GM12878 (cell line): ENCODE results near the gene DEXI. TPM values are rescaled to one million over a fixed set of nuclear protein-coding genes. Genes with fewer than 3 reads are reported as not detected.

ENCODE experiments used
- BACH1 ChIP-seq: fragments of 450-650 bp; IDR thresholded peaks from 2 replicates; pipeline ENCODE4 v1.6.1; 2017; ENCODE audit warnings: mild to moderate bottlenecking, borderline replicate concordance
- CBFB ChIP-seq: IDR thresholded peaks from 2 replicates; pipeline ENCODE4 v1.6.1; 2016; ENCODE audit warnings: antibody characterized with exemption, low read depth
- CBX3 ChIP-seq: fragments of 200-600 bp; sonication (generic); IDR thresholded peaks from 2 replicates; pipeline ENCODE4 v1.6.1; 2016; ENCODE audit warnings: low read depth, borderline replicate concordance
- CHD2 ChIP-seq: IDR thresholded peaks from 2 replicates; pipeline ENCODE4 v1.6.1; 2011; ENCODE audit warnings: low read depth, low read length, improper control_type of control experiment, borderline replicate concordance
- CTCF ChIP-seq, 3 experiments: IDR thresholded peaks in 2 of 3; conservative IDR thresholded peaks in 1 of 3; 2 replicates each; pipeline ENCODE4 v1.5.1; 2011; ENCODE audit warnings: low read depth in 3 of 3, low read length in 3 of 3, mild to moderate bottlenecking in 3 of 3, control low read depth in 2 of 3, moderate library complexity in 2 of 3, inconsistent platforms in 1 of 3, mixed read lengths in 1 of 3; ENCODE audit not compliant: control insufficient read depth in 2 of 3, insufficient read depth in 1 of 3; ENCODE audit errors: extremely low read depth in 1 of 3
- EED ChIP-seq: sonication (generic); IDR thresholded peaks from 2 replicates; pipeline ENCODE4 v1.6.1; 2016; ENCODE audit warnings: antibody characterized with exemption, low read depth
- FOXK2 ChIP-seq: fragments of 450-650 bp; IDR thresholded peaks from 2 replicates; pipeline ENCODE4 v1.6.1; 2017; ENCODE audit warnings: mild to moderate bottlenecking, moderate library complexity
- IRF5 ChIP-seq: fragments of 450-650 bp; IDR thresholded peaks from 2 replicates; pipeline ENCODE4 v1.6.1; 2017; ENCODE audit warnings: borderline replicate concordance
- MTA3 ChIP-seq: IDR thresholded peaks from 2 replicates; pipeline ENCODE4 v1.6.1; 2012; ENCODE audit warnings: low read length, inconsistent platforms, borderline replicate concordance
- NFIC ChIP-seq: IDR thresholded peaks from 2 replicates; pipeline ENCODE4 v1.6.1; 2012; ENCODE audit warnings: low read depth, mild to moderate bottlenecking, inconsistent platforms, low read length, moderate library complexity
- NFYA ChIP-seq: IDR thresholded peaks from 2 replicates; pipeline ENCODE4 v1.6.1; 2011; ENCODE audit warnings: low read depth, mild to moderate bottlenecking, low read length, improper control_type of control experiment, borderline replicate concordance
- RUNX3 ChIP-seq: IDR thresholded peaks from 2 replicates; pipeline ENCODE4 v1.6.1; 2012; ENCODE audit warnings: low read length, inconsistent platforms
- SMARCA5 ChIP-seq: fragments of 450-650 bp; IDR thresholded peaks from 2 replicates; pipeline ENCODE4 v1.6.1; 2017; ENCODE audit warnings: mild to moderate bottlenecking
- STAT1 ChIP-seq: fragments of 450-650 bp; conservative IDR thresholded peaks from 2 replicates; pipeline ENCODE4 v1.6.1; 2014; ENCODE audit warnings: antibody characterized with exemption, mild to moderate bottlenecking
- YY1 ChIP-seq: IDR thresholded peaks from 2 replicates; pipeline ENCODE4 v1.6.1; 2011; ENCODE audit warnings: low read depth, mild to moderate bottlenecking, low read length
- ZBTB11 ChIP-seq: fragments of 450-650 bp; formaldehyde crosslinking; IDR thresholded peaks from 2 replicates; pipeline ENCODE4 v1.5.0; 2022; ENCODE audit warnings: mild to moderate bottlenecking, missing genetic modification characterization
- ZBTB33 ChIP-seq: fragments of 450-650 bp; IDR thresholded peaks from 2 replicates; pipeline ENCODE4 v1.6.1; 2017; ENCODE audit warnings: mild to moderate bottlenecking
- ZBTB4 ChIP-seq: fragments of 450-650 bp; formaldehyde crosslinking; IDR thresholded peaks from 2 replicates; pipeline ENCODE4 v1.4.0; 2022; ENCODE audit warnings: mild to moderate bottlenecking, moderate library complexity
- ZNF274 ChIP-seq: IDR thresholded peaks from one replicate; pipeline ENCODE4 v1.8.0; 2011; ENCODE audit not compliant: insufficient read length, insufficient read depth
- polyA plus RNA-seq, 11 experiments: library from polyadenylated mRNA; depleted of rRNA in 4 of 11; unstranded in 6 of 11; stranded (reverse) in 5 of 11; fragments of >200 nt; fragmentation: Nextera tagmentation in 4 of 11; fragmentation: Illumina TruSeq in 1 of 11; extraction: Ambion mirVana in 4 of 11; extraction: Trizol in 1 of 11; gene quantifications; 1 replicate in 1 of 11; 2 replicates in 10 of 11; pipeline versions ENCODE4 v1.2.1 to v1.2.3, GENCODE V29; 2011 to 2016; ENCODE audit warnings: inconsistent platforms in 2 of 11, missing spikeins in 2 of 11, low read depth in 1 of 11
- total RNA-seq, 4 experiments: library from RNA; depleted of rRNA in 3 of 4; stranded (reverse); fragments of >200 nt in 3 of 4; fragmentation: Illumina TruSeq in 1 of 4; extraction: Trizol in 1 of 4; gene quantifications; 2 replicates each; pipeline versions ENCODE4 v1.2.1 to v1.2.3, GENCODE V29; 2013 to 2021

Gene DEXI
- total and polyA plus RNA-seq, 10 of the 15 experiments (the other 5 are each of a cell fraction or from before 2014, with no cell fraction given): 1.4 to 26.3 (median 18.4) TPM

GRCh38 chr16:10957771-10958482, 15.7 kb upstream of the DEXI start (continued):
- TF ChIP-seq CTCF (IDR thresholded peaks at IDR 0.05 in 2 of 3, conservative IDR thresholded peaks at IDR 0.05 in 1 of 3; ENCODE audit: control insufficient read depth in 2 of 3, extremely low read depth in 1 of 3, insufficient read depth in 1 of 3, low read depth in 3 of 3, low read length in 3 of 3): no peak
- no peak for TF ChIP-seq FOXK2
- TF ChIP-seq ZBTB33: no peak
- no peak for TF ChIP-seq ZBTB11
- no peak for TF ChIP-seq ZNF274
- TF ChIP-seq CBX3: no peak
- no peak for TF ChIP-seq CHD2
- no peak for TF ChIP-seq ZBTB4 (CRISPR knock-in tag)
- TF ChIP-seq IRF5: no peak
- TF ChIP-seq SMARCA5: no peak
- peak; percentile 50; the same call in 1 of the 2 replicates for TF ChIP-seq RUNX3
- no peak for TF ChIP-seq NFYA
- TF ChIP-seq EED: peak; percentile 48
- TF ChIP-seq STAT1: no peak
- no peak for TF ChIP-seq MTA3
- no peak for TF ChIP-seq BACH1
- no peak for TF ChIP-seq CBFB
- TF ChIP-seq NFIC: peak; percentile 82; the same call in 1 of the 2 replicates
- no peak for TF ChIP-seq YY1
